ENCODE measurements around the gene EXOC3.

- TF ChIP-seq CTCF (conservative IDR thresholded peaks at IDR 0.05; ENCODE audit: low read depth, low read length) (no peak), EZH2 (IDR thresholded peaks at IDR 0.05; ENCODE audit: low read length, unreplicated experiment) (no peak)
Observed at GRCh38 chr5:411728-412127, 31.2 kb upstream of the EXOC3 start.
